GM12878 (cell line): Measurements from ENCODE around the gene YARS2. TPM values are rescaled to one million over a fixed set of nuclear protein-coding genes. Genes with fewer than 3 reads are reported as not detected.

Source experiments
- ATAC-seq: fragments of 200-7000 bp; cut with Tn5 transposase; 3 replicates; pipeline ENCODE4 v1.9.1; 2020; ENCODE audit warnings: mild to moderate bottlenecking, moderate library complexity
- BruUV-seq: library from RNA; stranded (reverse); fragments of 400-500 nt; replicated peaks from 2 replicates; lab custom pipeline; 2021; lab: Mats Ljungman, UMichigan
- CTCF ChIA-PET: fragments of 300-600 bp; sonication (Branson Sonifier 250); formaldehyde crosslinking; extraction: SDS; loops from one replicate; lab custom pipeline; 2021; ENCODE audit warnings: inconsistent platforms; lab: Yijun Ruan, JAX
- POLR2A ChIA-PET: fragments of 350-600 bp; formaldehyde crosslinking; extraction: SDS; loops from one replicate; lab custom pipeline; 2021; ENCODE audit warnings: inconsistent platforms; lab: Charles Lee
- RAD21 ChIA-PET: fragments of 300-600 bp; sonication (Branson Sonifier 250); formaldehyde crosslinking; loops from one replicate; lab custom pipeline; 2023; ENCODE audit warnings: antibody characterized with exemption; ENCODE audit not compliant: unreplicated experiment; lab: Charles Lee
- SMC1A ChIA-PET: fragments of 300-600 bp; sonication (Branson Sonifier 250); formaldehyde crosslinking; loops from one replicate; lab custom pipeline; 2023; ENCODE audit not compliant: unreplicated experiment, uncharacterized antibody; lab: Charles Lee
- DNase-seq: peaks from one replicate; pipeline ENCODE4 v3.0.0-alpha.2; 2011; ENCODE audit warnings: low read depth, low spot score
- FAIRE-seq: peaks from 3 replicates; lab custom pipeline; 2011; peaks lifted over from hg19 to GRCh38; lab: Jason Lieb, UNC
- H2AFZ ChIP-seq: 2 replicates; pipeline ENCODE4 v1.6.0; 2011; ENCODE audit warnings: low read depth, low read length, control low read depth; ENCODE audit not compliant: control insufficient read depth
- H3K27ac ChIP-seq: 2 replicates; pipeline ENCODE4 v1.5.1; 2011; ENCODE audit warnings: control low read depth; ENCODE audit not compliant: control insufficient read depth, insufficient read depth
- H3K27me3 ChIP-seq, 2 experiments: replicated peaks in 1 of 2; 2 replicates each; pipeline versions ENCODE4 v1.6.0 to v1.6.1; 2011; ENCODE audit warnings: low read length in 1 of 2; ENCODE audit not compliant: control insufficient read depth in 2 of 2, insufficient read depth in 2 of 2
- H3K36me3 ChIP-seq, 2 experiments: 2 replicates each; pipeline ENCODE4 v1.5.1; 2011; ENCODE audit warnings: low read length in 1 of 2; ENCODE audit not compliant: control insufficient read depth in 2 of 2, insufficient read depth in 2 of 2
- H3K4me1 ChIP-seq: 2 replicates; pipeline ENCODE4 v1.6.1; 2011; ENCODE audit warnings: mild to moderate bottlenecking, low read length, moderate library complexity, mixed read lengths; ENCODE audit not compliant: control insufficient read depth, insufficient read depth
- H3K4me2 ChIP-seq: 2 replicates; pipeline ENCODE4 v1.6.0; 2011; ENCODE audit warnings: control low read depth; ENCODE audit not compliant: control insufficient read depth, insufficient read depth
- H3K4me3 ChIP-seq: fragments of 200-600 bp; sonication (generic); 2 replicates; pipeline ENCODE4 v1.5.1; 2016
- H3K79me2 ChIP-seq: 2 replicates; pipeline ENCODE4 v1.6.0; 2011; ENCODE audit warnings: low read length; ENCODE audit not compliant: control insufficient read depth, insufficient read depth
- H3K9ac ChIP-seq: 2 replicates; pipeline ENCODE4 v1.8.0; 2011; ENCODE audit warnings: low read length, control low read depth, mixed read lengths; ENCODE audit not compliant: control insufficient read depth, insufficient read depth
- H3K9me3 ChIP-seq: replicated peaks from 3 replicates; pipeline ENCODE4 v1.5.1; 2011; ENCODE audit warnings: mild to moderate bottlenecking, low read length; ENCODE audit not compliant: control insufficient read depth, insufficient read depth
- H4K20me1 ChIP-seq: 2 replicates; pipeline ENCODE4 v1.6.0; 2011; ENCODE audit not compliant: control insufficient read depth, insufficient read depth
- BCL11A ChIP-seq: IDR thresholded peaks from 2 replicates; pipeline ENCODE4 v1.6.1; 2011; ENCODE audit warnings: low read depth, low read length
- BHLHE40 ChIP-seq, 2 experiments: fragments of 450-650 bp in 1 of 2; IDR thresholded peaks; 2 replicates each; pipeline ENCODE4 v1.6.1; 2011 to 2017; ENCODE audit warnings: low read depth in 2 of 2, borderline replicate concordance in 1 of 2, improper control_type of control experiment in 1 of 2, low read length in 1 of 2, mild to moderate bottlenecking in 1 of 2
- CBX5 ChIP-seq: sonication (generic); IDR thresholded peaks from 2 replicates; pipeline ENCODE4 v1.6.1; 2016; ENCODE audit warnings: low read depth, moderate library complexity, mild to moderate bottlenecking, inconsistent platforms
- CHD2 ChIP-seq: IDR thresholded peaks from 2 replicates; pipeline ENCODE4 v1.6.1; 2011; ENCODE audit warnings: low read depth, low read length, improper control_type of control experiment, borderline replicate concordance
- FOS ChIP-seq: IDR thresholded peaks from 3 replicates; pipeline ENCODE4 v1.6.1; 2011; ENCODE audit warnings: borderline replicate concordance; ENCODE audit not compliant: insufficient read length; ENCODE audit errors: extremely low read depth
- KDM1A ChIP-seq: fragments of 200-600 bp; sonication (generic); IDR thresholded peaks from 2 replicates; pipeline ENCODE4 v1.6.1; 2016; ENCODE audit warnings: borderline replicate concordance
- MXI1 ChIP-seq: fragments of 150-350 bp; IDR thresholded peaks from 2 replicates; pipeline ENCODE4 v1.6.1; 2011; ENCODE audit warnings: low read depth, mild to moderate bottlenecking, inconsistent platforms, low read length, improper control_type of control experiment
- MYC ChIP-seq: IDR thresholded peaks from 2 replicates; pipeline ENCODE4 v1.6.1; 2011; ENCODE audit warnings: mild to moderate bottlenecking, low read length, moderate library complexity, inconsistent platforms; ENCODE audit not compliant: insufficient read depth, insufficient replicate concordance, insufficient read length, severe bottlenecking
- NBN ChIP-seq: fragments of 450-650 bp; IDR thresholded peaks from 2 replicates; pipeline ENCODE4 v1.6.1; 2016
- NFIC ChIP-seq: IDR thresholded peaks from 2 replicates; pipeline ENCODE4 v1.6.1; 2012; ENCODE audit warnings: low read depth, mild to moderate bottlenecking, inconsistent platforms, low read length, moderate library complexity
- NFXL1 ChIP-seq: fragments of 450-650 bp; IDR thresholded peaks from 2 replicates; pipeline ENCODE4 v1.6.1; 2017; ENCODE audit warnings: antibody characterized with exemption, mild to moderate bottlenecking, borderline replicate concordance
- NR2F1 ChIP-seq: fragments of 450-650 bp; conservative IDR thresholded peaks from 2 replicates; pipeline ENCODE4 v1.6.1; 2017; ENCODE audit warnings: mild to moderate bottlenecking
- SIN3A ChIP-seq: IDR thresholded peaks from 2 replicates; pipeline ENCODE4 v1.6.1; 2012; ENCODE audit warnings: low read depth, low read length, improper control_type of control experiment
- SMC3 ChIP-seq: IDR thresholded peaks from 2 replicates; pipeline ENCODE4 v1.6.1; 2011; ENCODE audit warnings: low read length, improper control_type of control experiment, borderline replicate concordance
- TCF3 ChIP-seq: IDR thresholded peaks from 2 replicates; pipeline ENCODE4 v1.6.1; 2012; ENCODE audit warnings: low read depth, mild to moderate bottlenecking, low read length, borderline replicate concordance; ENCODE audit not compliant: insufficient read depth
- WGBS: methylation state at CpG from one replicate; pipeline ENCODE4 v1.1.6; 2016; ENCODE audit warnings: low lambda C conversion rate; ENCODE audit not compliant: insufficient replicate concordance, insufficient coverage; ENCODE audit errors: missing lambda C conversion rate; 5-methylcytosine and 5-hydroxymethylcytosine counted together
- in situ Hi-C: fragments of 300-500 bp; cut with MboI; formaldehyde crosslinking; loops from 9 replicates; pipeline ENCODE4 v1.14.3; 2018; ENCODE audit warnings: mixed read lengths
- intact Hi-C: fragments of 100-400 bp; cut with micrococcal nuclease; formaldehyde crosslinking; loops from one replicate; pipeline ENCODE4 v1.14.2; 2022; ENCODE audit not compliant: unreplicated experiment
- polyA plus RNA-seq, 11 experiments: library from polyadenylated mRNA; depleted of rRNA in 4 of 11; unstranded in 6 of 11; stranded (reverse) in 5 of 11; fragments of >200 nt; fragmentation: Nextera tagmentation in 4 of 11; fragmentation: Illumina TruSeq in 1 of 11; extraction: Ambion mirVana in 4 of 11; extraction: Trizol in 1 of 11; gene quantifications; 1 replicate in 1 of 11; 2 replicates in 10 of 11; pipeline versions ENCODE4 v1.2.1 to v1.2.3, GENCODE V29; 2011 to 2016; ENCODE audit warnings: inconsistent platforms in 2 of 11, missing spikeins in 2 of 11, low read depth in 1 of 11
- total RNA-seq, 4 experiments: library from RNA; depleted of rRNA in 3 of 4; stranded (reverse); fragments of >200 nt in 3 of 4; fragmentation: Illumina TruSeq in 1 of 4; extraction: Trizol in 1 of 4; gene quantifications; 2 replicates each; pipeline versions ENCODE4 v1.2.1 to v1.2.3, GENCODE V29; 2013 to 2021
- TF ChIP-seq, protein P1 (sequence below): fragments of 450-650 bp; IDR thresholded peaks from 2 replicates; pipeline ENCODE4 v1.6.1; 2016; ENCODE audit warnings: mild to moderate bottlenecking, moderate library complexity, borderline replicate concordance
- TF ChIP-seq, protein P2 (sequence below): IDR thresholded peaks from 2 replicates; pipeline ENCODE4 v1.6.1; 2012; ENCODE audit warnings: low read depth, low read length, improper control_type of control experiment

YARS2 gene
- total and polyA plus RNA-seq, 10 of the 15 experiments (the other 5 are each of a cell fraction or from before 2014, with no cell fraction given): 13.4 to 46.7 (median 29.6) TPM

- Histone ChIP-seq H3K27ac (peak overlapping the region; percentile 89), H3K4me3 (peak overlapping the region; percentile 77), H3K36me3 (peaks cover 0 to 4% of the 10 kb centered on the region in 2 experiments; a peak in 1 of 4 replicates), H3K27me3 (no peaks in the 10 kb centered on the region), H3K9me3 (no peaks in the 10 kb centered on the region), H3K9ac (peak overlapping the region; percentile 93), H3K79me2 (peaks cover 22% of the 10 kb centered on the region), H4K20me1 (no peaks in the 10 kb centered on the region), H3K4me2 (peak overlapping the region; percentile 92), H2AFZ (peak overlapping the region; percentile 84), H3K4me1 (no peaks in the 10 kb centered on the region)
- FAIRE-seq (peak; percentile 68), ATAC-seq (peak; percentile 83), DNase-seq (peak; percentile 49)
- POLR2A ChIA-PET: interaction anchor here (0.8 to 1.6 kb wide), 6 partner anchors 10 to 1267 kb away, joined by 3 to 21 read pairs (median 5); partner anchors contain the start of genes ALG10 and DNM1L
- RAD21 ChIA-PET: interaction anchor here (0.5 to 4.8 kb wide), 44 partner anchors 10 to 1457 kb away, joined by 3 to 82 read pairs (median 4); partner anchors contain the start of genes ALG10, DNM1L and ETFBKMT
- in situ Hi-C loops: loop anchor here (5.0 to 25.0 kb wide), 4 partner anchors 157 to 1607 kb away; partner anchors contain the start of gene ALG10
- SMC1A ChIA-PET: interaction anchor here (0.6 to 4.9 kb wide), 44 partner anchors 11 to 1280 kb away, joined by 3 to 67 read pairs (median 4); partner anchors contain the start of genes ALG10 and DNM1L
- TSS peak; percentile 52 for BruUV-seq
- intact Hi-C loops: loop anchor here (1.0 to 10.0 kb wide), 3 partner anchors 300 to 1102 kb away; no protein-coding TSS in a partner anchor
- CTCF ChIA-PET: interaction anchor here (0.6 to 5.0 kb wide), 69 partner anchors 10 to 1475 kb away, joined by 3 to 110 read pairs (median 4); partner anchors contain the start of genes ALG10, DNM1L and ETFBKMT
- 2% methylated on average over 40 of the region's 40 CpGs for WGBS
- TF ChIP-seq TCF3 (peak; percentile 93), MYC (peak; percentile 65), NBN (peak; percentile 49; the same call in 1 of the 2 replicates), SIN3A (peak; percentile 78), SMC3 (peak; percentile 64), FOS (no peak), NR2F1 (0 out of 2 replicates have a peak, but pooled peaks have one; percentile 39), NFIC (no peak), KDM1A (no peak), MXI1 (peak; percentile 46; the same call in 1 of the 2 replicates), BHLHE40 (IDR thresholded peaks at IDR 0.05; ENCODE audit: borderline replicate concordance in 1 of 2, low read depth in 2 of 2, low read length in 1 of 2) (peak; percentile 47 to 72; a peak in 2 of 4 replicates), NFXL1 (no peak), CBX5 (0 out of 2 replicates have a peak, but pooled peaks have one; percentile 68), BCL11A (peak; percentile 48; the same call in 1 of the 2 replicates), CHD2 (0 out of 2 replicates have a peak, but pooled peaks have one; percentile 16)
- TF ChIP-seq, protein P1, sequence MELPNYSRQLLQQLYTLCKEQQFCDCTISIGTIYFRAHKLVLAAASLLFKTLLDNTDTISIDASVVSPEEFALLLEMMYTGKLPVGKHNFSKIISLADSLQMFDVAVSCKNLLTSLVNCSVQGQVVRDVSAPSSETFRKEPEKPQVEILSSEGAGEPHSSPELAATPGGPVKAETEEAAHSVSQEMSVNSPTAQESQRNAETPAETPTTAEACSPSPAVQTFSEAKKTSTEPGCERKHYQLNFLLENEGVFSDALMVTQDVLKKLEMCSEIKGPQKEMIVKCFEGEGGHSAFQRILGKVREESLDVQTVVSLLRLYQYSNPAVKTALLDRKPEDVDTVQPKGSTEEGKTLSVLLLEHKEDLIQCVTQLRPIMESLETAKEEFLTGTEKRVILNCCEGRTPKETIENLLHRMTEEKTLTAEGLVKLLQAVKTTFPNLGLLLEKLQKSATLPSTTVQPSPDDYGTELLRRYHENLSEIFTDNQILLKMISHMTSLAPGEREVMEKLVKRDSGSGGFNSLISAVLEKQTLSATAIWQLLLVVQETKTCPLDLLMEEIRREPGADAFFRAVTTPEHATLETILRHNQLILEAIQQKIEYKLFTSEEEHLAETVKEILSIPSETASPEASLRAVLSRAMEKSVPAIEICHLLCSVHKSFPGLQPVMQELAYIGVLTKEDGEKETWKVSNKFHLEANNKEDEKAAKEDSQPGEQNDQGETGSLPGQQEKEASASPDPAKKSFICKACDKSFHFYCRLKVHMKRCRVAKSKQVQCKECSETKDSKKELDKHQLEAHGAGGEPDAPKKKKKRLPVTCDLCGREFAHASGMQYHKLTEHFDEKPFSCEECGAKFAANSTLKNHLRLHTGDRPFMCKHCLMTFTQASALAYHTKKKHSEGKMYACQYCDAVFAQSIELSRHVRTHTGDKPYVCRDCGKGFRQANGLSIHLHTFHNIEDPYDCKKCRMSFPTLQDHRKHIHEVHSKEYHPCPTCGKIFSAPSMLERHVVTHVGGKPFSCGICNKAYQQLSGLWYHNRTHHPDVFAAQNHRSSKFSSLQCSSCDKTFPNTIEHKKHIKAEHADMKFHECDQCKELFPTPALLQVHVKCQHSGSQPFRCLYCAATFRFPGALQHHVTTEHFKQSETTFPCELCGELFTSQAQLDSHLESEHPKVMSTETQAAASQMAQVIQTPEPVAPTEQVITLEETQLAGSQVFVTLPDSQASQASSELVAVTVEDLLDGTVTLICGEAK: peak; percentile 63; the same call in 1 of the 2 replicates
- TF ChIP-seq, protein P2, sequence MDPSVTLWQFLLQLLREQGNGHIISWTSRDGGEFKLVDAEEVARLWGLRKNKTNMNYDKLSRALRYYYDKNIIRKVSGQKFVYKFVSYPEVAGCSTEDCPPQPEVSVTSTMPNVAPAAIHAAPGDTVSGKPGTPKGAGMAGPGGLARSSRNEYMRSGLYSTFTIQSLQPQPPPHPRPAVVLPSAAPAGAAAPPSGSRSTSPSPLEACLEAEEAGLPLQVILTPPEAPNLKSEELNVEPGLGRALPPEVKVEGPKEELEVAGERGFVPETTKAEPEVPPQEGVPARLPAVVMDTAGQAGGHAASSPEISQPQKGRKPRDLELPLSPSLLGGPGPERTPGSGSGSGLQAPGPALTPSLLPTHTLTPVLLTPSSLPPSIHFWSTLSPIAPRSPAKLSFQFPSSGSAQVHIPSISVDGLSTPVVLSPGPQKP: peak; percentile 64; the same call in 1 of the 2 replicates
Observed at GRCh38 chr12:32755051-32755653, 545 bp downstream of the YARS2 start.
